SIG-M5 treated with dmso at 0.1 percent for 504 hours (cell line): ENCODE measurements around the gene CDK15.
A peak's percentile ranks its signal among the peaks of the same experiment; 100 is the strongest.
"Not testable (repeated sequence)": the region's sequence is repeated elsewhere in the genome, so short reads cannot be mapped to it uniquely, and the experiment has no call there.

Experiments used
- DNase-seq: peaks from one replicate; lab custom pipeline; 2025; ENCODE audit not compliant: unreplicated experiment; lab: John Stamatoyannopoulos, UW

CDK15 gene

DNA sequence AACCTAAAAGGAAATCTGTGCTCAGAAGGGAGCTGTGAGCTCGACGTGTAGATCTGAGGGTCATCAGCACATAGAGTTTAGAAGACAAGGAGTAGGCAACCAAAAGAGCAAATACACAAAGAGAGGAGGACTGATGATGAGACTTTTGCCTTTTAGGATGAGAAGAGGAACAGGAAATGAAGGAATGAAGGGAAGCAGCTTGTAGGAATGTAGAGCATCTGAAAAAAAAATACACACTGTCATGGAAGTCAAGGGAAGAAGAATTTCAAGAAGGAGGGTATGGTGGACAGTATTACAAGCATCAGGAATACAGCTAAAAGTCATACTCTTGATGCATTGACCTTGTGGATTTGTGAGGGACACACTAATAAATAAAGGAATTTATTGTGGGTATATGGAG is 21.9 kb downstream of the CDK15 start:
- DNase-seq: no peak

DNA sequence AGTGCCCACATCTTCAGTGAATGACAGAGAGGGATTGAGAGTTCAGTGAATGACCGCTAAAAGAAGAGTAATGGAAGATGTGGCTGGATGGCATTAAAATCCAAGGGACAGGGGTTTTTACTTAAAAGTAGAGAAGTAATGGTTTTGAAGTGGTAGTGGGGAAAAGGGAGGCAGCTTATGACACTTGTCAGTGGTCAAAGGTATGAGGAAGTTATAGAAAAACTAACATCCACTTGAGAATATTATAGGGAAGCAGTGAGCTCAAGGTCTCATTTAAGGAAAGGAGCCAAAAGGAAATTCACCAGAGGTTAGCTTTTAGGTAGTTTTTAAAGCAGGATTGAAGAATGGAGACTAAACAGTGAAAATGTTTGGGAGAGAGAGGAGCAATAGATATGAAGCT is 24.3 kb downstream of the CDK15 start:
- no peak for DNase-seq

DNA sequence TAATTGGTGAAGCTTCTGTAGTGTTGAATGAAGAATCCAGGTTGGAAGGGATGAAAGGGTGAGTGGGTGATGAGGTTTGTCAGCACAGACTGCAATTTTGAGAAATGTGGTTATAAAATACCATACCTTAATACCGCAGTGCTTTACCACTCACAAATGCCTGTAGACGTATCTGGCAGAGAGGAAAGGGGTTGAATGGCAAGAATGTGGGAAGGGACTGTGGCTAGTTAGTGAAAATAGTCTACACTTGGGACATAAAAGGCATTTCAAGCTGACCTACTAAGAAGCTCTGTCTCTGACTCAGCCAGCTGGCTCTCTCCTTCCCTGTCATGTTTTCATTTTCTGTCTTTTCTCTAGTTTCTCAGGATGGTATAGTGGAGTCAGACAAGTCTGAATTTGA is 25.1 kb downstream of the CDK15 start:
- no peak for DNase-seq

DNA sequence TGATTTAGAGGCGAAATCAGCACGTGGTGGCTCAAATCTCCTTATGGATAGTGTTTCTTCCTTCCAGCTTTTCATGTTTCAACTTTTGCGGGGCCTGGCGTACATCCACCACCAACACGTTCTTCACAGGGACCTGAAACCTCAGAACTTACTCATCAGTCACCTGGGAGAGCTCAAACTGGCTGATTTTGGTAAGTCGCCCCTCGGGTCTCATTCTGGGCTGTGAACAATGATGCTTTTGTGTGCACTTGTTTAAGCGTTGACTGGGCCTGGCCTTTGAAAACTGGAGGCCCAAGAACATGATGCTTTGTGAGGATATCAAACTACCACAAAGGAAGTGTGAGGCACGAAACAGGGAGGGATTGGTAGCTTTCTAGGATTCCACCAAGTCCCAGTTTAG is 27.4 kb downstream of the CDK15 start:
- DNase-seq: no peak

DNA sequence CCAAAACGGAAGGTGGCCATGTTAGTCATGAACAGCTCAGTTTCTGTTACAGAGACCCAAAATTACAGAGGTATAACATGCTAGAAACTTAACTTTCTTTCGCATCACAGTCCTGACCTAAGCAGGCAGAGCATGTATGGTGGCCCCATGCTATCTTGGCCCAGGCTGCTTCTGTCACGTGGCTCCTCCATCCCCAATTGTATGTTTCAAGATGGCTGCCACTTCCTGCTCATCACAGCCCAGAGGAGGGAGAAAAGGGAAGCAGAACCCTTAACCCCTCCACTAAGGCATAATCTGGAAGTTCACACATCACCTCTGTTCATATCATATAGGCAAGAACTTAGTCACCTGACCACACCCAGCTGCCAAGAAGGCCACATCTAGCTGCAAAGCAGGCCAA is 28.7 kb downstream of the CDK15 start:
- no peak for DNase-seq

DNA sequence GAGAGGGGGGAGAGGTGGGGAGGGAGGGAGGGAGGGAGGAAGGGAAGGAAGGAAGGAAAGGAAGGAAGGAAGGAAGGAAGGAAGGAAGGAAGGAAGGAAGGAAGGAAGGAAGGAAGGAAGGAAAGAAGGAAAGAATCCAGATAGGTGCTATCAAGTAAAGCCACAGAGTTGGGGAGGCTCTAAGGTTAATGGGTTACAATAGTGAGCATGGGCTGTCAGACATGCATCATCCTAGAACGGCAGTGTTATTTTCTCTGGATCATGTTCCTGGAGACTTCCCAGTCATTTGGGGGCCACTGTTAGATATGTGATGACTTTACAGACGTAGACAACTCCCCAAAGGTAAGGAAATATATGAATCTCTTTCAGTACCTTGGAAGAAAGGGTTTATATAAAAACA is 31.1 kb downstream of the CDK15 start:
- DNase-seq: no peak

DNA sequence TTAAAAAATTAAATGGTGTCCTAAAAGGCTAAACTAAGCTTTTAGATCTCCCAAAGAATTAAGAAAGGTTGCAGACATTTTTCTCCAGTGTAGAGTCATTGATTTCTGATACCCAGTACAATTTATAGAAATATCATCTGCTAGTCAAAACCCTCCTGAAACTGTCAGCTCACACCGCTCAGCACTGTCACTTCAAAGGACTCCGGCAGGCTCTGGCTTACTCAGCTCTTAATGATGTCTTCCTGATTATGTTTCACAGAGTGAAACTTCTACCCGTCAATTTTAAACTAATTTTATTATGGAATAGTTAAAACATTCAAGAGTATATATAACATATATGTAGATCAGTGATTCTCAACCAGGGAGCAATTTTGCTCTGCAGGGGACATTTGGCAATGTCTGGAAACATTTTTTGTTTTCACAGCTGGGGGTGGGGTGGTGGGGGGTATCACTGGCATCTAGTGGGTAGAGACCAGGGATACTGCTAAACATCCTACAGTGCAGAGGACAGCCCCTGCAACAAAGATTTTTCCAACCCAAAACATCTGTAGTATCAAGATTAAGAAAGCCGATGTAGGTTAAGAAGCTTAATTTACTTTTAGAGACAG is 31.6 kb downstream of the CDK15 start:
- DNase-seq: no peak

DNA sequence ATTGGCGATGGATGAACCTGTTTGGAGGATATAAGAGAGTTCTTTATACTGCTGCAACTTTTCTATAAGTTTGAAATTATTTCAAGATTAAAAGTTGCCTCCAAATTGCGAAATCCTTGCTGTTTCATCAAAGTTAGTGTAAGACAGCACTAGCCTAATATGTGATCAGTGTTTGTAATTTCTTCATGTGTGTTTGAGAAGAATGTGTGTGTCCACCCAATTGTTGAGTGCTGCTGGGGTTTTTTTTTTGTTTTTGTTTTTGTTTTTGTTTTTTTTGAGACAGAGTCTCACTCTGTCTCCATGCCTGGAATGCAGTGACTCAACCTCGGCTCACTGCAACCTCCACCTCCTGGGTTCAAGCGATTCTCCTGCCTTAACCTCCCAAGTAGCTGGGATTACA is 33.4 kb downstream of the CDK15 start:
- no peak for DNase-seq

DNA sequence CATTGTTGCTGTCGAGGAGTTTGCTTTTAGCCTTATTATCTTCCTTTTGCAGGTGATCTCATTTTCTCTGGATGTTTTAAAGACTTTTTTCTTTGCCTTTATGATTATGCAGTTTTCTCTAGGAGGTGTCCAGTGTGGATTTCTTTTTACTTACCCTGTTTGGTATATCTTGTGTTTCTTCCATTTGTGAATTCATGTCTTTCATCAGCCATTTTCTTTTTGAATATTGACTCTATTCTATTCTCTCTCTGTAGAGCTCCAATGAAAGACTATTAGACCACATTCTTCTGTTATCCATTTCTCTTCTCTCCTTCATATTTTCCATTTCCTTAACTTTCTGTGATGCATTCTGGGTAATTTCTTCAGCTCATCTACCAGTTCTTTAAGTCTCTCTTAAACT is 34.4 kb downstream of the CDK15 start:
- DNase-seq: no peak

DNA sequence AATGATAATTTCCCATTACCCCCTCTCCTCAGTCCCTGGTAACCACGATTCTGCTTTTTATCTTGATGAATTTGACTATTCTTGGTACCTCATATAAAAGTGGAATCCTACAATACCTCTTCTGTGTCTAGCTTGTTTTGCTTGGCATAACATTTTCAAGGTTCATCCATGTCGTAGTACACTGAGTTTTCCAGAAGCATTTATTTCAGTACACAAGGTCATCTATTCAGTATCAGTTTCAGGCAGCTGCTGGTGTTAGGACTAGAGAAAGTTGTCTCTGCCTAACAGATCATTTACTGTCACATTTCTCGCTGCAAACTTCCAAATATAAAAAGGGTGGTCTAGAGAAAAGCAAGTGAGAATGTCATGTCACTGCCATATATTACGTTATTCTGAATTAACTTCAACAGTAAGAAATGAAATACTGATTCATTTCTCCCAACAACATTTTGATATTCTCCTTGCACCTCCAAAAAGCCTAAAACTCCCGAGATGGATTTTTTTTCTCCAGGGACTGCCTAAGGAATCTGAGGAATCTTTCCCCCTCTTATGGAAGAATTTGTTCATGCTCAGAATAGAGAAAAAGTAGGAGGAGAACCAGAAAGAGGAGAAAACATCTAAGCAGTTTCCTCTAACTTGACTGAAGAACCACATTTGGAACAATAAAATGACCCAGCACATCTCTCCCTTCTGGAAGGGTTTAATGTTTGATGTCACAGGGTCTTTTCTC is 36.0 kb downstream of the CDK15 start:
- DNase-seq: no peak

DNA sequence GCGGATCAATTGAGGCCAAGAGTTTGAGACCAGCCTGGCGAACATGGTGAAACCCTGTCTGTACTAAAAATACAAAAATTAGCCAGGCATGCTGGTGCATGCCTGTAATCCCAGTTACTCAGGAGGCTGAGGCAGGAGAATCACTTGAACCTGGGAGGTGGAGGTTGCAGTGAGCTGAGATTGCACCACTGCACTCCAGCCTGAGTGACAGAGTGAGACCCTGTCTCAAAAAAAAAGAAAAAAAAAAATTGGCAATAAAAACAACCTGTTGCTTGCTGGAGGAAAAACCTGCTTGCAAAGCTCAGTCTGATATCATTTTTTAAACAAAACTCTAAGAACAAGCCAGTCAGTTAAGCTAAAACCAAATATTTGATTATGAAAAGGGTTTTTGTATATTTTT is 38.6 kb downstream of the CDK15 start:
- DNase-seq: not testable (repeated sequence)

DNA sequence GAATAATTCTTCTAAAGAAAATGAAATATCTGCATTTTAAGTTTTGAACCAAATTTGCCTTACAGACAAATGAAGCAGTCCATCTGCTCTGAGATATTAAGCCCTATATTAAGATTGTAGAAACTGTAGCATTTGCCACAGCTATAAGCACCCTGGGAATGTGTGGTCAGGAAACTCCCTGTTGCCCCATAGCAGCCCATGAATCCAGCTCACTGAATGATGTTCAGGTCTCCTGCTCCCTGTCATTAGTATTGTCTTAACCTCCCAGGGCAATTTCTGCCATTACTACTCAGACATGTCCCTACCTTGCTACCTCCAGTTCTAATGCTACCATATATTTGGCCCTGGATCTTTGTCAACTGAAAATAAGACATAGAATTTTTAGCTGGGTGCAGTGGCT is 41.1 kb downstream of the CDK15 start:
- no peak for DNase-seq

DNA sequence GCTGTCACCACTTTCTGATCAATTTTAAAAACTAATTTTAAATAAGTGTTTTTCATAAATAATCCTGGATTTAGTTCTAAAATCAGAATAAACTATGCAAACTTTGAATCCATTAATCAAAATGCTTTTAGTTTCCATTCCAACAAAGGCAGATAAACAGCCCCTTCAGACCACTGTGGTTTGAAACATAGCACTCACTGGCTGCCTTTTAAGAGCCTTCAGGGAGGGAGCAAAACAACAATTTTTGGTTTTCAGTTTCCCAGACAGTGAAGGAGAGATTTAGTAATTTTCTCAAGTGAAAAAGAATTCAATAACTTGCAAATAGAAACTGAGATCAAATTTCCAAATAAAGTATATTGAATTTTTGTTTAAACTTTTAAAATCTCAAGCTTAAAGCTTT is 46.1 kb downstream of the CDK15 start:
- DNase-seq: no peak

DNA sequence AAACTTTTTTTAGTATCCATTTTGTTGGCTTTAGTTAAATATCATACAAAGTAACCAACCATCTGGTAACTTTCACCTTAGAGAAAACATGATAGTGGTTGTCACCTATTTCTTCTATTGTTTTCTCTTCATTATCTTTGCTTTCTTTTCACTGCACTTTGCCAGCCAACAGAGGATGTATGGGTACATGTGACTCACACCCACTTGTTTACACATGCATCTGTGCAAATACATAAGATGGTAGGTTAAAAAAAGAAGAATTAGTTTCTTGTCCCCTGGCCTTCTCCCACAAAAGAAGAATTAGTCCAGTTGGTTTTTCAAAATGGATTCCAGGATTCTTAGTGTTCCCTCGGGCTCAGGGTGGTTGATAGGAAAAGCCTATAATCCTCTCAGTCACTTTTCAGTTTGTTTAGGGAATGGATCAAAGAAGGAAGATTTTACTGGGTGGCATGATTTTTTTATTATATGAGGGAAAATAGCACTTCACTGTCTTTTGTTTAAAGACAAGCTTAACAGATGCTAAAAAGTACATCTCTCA is 46.6 kb downstream of the CDK15 start:
- no peak for DNase-seq

DNA sequence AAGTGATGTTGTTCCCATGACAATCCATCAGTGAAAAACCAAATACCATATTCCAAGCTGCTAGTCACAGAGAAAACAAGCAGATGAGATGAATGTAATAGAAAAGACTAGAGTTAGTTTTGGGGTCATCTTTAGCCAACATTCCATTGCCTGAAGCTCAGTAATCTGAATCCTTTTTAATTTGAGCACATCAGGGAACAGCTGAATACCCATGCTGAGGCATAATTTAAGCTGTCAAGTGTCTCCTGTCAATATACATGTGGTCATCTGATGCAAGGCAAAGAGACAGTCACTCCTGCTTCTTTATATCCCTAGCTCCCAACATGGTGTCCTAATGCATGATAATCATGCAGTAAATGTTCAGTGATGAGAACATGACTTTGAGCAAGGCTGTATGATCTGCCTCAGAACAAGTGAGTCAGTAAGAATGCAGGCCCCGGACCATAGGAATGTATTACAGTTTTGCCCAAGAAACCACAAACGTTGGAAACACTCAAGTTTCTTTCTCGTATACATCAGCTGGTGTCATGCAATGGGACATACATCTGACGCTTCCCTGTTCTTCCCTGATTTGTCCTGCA is 48.0 kb downstream of the CDK15 start:
- DNase-seq: no peak

DNA sequence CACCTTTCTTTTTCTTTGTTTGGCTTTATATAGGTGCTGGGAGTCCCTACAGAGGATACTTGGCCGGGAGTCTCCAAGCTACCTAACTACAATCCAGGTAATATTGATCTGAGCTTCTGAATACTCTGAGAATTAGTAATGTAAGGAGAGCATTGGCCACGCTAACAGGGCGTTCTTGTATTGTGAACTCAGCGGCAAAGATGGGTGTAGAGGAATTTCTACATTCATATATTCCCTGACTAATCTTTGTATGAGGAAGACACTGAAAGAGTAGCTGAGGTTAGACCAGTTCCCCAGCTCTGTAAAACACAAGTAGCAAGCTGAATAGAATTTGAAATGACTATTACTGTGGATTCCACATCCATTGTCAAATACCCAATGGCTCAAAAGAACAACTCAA is 48.5 kb downstream of the CDK15 start:
- DNase-seq: no peak

DNA sequence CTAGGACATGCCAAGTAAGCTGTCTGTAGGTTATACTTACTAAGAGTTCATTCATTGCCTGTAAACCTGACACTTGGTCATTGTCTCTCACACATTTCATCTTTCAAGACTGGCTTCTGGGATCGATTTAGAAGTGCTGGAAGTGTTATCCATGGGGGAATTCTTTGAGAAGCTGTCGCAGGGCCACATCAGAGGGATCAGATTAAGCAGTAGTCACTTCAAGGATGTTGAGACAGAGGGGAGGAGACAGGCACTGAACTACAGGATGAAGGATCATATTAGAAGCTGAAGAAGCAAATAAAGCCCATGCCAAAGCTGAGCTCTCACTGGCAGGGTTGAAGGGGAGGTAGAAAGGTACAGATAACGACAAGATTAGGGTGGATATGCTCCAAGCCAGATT is 49.0 kb downstream of the CDK15 start:
- no peak for DNase-seq

DNA sequence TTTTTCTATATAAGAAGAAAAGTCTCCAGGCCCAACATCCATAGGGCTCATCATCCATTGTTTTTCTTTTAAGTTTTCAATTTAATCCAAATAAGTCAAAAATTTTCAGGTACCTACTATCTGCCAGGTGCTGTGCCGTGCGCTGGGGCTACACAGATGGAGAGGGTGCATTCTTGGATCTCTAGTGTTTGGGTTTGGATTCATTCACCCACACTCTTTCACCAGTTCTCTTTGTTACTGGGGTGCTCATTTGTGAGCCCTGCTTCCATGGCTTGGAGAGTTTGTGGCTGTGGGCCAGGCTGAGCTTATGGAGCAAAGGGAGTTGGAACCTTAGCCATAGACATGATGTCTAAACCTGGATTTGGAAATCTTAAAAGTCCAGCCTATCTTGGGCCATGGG is 51.0 kb downstream of the CDK15 start:
- DNase-seq: no peak

DNA sequence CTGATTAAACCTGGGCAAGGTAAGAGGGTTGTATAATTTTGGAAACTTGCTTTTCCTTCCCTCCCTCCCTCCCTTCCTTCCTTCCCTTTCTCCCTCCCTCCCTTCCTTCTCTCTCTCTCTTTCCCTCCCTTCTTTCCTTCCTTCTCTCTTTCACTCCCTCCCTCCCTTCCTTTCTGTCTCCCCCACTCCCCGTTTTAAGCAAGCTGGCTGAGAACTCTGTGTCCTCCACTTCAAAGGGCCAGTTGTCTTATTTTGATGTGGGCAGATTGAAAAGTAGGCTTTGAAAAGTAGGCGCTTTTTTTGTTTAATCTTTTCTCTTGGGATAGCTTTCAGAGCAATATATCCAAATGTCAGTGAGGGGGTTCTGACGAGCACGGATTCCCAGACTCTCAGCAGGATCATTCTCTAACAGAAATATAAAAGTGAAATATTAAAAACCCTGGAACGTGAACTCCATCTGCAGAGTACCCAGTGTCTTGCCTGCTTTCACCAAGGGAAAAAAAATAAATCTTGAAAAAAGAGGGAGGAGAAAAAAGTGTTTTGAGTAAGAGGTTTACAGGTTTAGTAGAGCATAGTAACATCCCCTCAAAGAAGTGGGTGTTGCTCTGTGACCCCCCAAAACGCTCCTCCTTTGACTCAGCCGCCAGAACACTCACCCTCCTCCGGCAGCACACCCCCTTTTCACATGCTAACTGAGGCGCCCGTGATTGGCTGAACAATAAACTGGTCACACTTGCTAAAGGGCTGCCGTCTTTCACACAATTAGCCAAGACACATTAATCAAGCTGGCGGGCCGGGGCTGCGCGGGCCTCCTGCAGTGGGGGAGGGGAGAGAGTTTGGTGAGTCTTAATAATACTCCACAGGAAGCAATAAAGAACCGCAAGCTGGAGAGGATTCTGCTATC is 52.2 kb downstream of the CDK15 start:
- no peak for DNase-seq

DNA sequence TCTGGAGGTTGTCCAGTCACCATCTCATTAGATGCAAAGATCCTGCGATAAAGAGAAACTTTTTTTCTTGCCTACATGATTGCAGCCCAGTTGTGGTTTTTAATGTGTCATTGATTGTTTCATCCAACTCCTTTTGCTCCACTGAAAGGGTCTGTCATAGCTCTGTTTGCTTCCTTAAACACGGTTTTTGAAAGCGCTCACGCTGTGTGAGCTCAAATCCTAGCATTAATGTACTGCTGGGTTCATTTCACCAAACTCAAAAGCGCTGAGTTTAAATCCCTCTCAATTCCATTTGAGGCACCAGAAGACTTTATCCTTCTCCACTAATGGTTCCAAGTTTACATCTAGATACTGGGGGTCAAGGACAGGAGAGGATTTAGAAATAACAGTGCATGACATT is 53.6 kb downstream of the CDK15 start:
- no peak for DNase-seq

DNA sequence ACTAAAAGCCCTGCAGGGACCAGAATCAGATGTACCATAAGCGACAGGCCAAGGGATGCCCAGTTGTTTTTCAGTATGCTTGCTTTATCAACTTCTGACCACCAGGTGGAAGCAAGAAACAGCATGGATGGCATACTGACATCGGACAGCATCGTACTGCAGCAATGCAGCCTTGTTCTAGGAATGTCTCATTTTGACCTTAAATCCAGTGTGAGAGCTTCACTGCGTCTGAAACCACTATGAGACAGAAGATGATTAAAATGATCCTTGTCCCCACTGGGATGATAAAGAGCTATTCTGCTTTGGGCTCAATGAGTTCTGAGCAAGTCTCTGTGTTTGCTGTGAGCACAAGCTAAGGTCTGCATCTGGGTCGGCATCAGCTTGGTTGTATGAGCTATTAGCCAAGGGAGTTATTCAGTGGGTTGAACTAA is 54.3 kb downstream of the CDK15 start:
- peak; percentile 73 for DNase-seq
